Measurements from ENCODE around the gene TTI1.
"Not testable (repeated sequence)": the region's sequence is repeated elsewhere in the genome, so short reads cannot be mapped to it uniquely, and the experiment has no call there.

The TTI1 gene

DNA sequence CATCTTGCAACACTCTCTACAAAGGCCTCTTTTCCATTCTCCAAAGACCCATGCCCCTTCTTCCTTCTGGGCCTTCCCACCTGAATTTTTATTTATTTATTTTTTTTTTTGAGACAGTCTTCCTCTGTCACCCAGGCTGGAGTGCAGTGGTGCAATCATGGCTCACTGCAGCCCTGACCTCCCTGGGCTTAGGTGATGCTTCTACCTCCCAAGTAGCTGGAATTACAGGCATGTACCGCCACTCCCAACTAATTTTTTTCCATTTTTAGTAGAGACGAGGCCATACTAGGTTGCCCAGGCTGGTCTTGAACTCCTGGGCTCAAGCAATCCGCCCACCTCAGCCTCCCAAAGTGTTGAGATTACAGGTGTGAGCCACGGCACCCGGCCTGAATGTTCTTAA is 23.8 kb downstream of the TTI1 start:
- not testable (repeated sequence) for DNase-seq (ENCODE audit: low read depth)

DNA sequence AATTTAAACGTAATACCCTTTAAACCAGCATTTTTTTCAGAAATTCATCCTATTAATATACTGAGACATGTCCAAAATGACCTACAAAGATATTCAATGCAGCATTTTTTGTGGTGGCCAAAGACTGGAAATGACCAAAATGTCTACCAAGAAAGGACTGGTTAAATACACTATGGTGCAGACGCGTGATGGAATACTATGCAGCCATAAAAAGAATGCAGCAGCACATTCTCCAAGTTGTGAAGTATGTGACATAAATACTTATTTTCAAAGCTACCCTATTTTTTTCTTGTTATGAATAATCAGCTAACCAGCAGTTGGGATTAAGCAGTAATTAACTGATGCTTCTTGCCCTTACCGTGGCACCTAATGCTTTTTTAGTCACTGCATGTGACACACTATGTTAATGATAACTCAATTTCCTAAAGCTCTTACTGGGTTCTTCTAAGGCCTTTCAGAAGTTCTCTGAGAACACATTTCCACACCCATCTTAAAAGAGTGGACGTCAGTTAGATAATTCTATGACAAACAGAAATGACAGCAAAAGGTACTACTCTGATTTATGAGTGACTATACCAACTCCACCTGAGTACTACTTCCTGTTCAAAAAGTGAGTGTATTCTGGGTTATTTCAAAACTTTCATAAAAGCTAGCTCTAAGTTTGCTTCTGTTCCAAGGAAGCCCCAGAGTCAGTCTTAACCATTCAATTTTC is 24.9 kb downstream of the TTI1 start:
- no peak for DNase-seq (ENCODE audit: low read depth)

DNA sequence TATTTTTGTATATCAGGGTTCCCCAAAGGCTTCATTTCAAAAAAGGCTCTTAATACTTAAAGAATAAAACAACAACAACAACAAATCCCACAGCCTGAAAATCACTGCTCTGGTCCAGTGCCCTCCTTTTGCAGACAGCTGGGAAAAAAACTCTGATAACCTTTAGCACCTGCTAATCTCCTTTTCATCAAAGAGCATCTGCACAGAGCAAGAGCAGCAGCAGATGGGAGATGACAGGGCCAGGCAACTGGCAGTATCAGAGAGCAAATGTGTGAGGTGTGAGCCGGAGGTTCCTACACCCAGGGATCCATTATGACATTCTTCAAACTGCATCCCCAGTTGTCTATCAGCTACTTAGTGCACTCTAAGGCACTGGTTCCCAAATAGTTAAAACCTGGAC is 25.7 kb downstream of the TTI1 start:
- no peak for DNase-seq (ENCODE audit: low read depth)

DNA sequence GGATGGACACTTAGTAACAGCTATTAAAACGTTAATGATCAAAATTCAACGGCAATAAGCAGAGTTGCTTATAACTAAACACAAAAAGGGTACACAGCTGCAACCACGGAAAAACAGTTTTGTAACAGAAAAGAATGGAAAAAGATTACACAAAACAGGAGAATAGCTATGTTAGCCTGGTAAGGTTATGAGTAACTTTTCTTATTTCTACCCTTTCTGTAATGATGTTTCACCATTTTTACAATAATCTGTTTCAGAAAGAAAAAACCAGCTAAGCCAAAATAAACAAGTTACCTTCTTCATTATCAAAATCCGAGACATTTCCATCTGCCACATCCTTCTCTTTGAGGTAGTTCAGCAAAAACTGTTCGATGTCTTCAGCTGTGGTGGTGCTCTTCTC is 27.4 kb downstream of the TTI1 start:
- DNase-seq (ENCODE audit: low read depth): no peak

DNA sequence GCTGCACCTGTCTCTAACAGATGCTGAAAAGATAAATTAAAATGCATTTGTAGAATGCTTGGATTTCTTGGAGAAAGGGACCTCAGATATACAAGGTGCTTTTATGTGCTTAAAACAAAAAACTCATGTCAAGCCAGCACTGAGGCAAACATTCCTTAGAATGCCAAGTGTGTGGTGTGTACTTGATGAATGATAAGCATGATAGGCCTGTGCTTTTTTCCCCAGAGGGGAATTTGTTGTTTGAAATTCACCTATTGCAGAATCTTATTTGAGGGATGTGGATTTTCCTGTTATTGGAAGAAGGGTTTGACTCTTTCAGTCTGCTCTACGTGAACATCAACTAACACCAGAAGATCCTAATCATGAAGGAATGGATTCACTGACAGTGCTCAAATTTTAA is 28.8 kb downstream of the TTI1 start:
- DNase-seq (ENCODE audit: low read depth): no peak

DNA sequence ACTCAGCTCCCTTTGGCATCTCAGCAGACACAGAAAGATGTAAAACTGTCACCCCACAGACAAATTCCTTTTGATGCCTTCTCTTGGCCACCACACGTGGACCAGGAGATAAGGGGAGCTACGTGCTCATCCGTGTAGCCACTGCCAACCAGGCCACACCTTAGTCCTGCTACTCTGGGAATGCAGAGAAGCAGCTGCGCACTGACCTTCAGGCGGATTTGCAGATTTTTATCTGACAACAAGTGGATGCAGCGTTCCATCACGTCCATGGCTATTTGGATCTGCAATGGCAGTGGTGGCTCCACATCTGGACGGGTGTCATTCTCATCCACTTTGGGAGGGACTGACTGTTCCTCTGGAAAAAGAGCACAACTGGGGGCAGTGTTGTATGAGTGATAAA is 30.8 kb downstream of the TTI1 start:
- no peak for DNase-seq (ENCODE audit: low read depth)

DNA sequence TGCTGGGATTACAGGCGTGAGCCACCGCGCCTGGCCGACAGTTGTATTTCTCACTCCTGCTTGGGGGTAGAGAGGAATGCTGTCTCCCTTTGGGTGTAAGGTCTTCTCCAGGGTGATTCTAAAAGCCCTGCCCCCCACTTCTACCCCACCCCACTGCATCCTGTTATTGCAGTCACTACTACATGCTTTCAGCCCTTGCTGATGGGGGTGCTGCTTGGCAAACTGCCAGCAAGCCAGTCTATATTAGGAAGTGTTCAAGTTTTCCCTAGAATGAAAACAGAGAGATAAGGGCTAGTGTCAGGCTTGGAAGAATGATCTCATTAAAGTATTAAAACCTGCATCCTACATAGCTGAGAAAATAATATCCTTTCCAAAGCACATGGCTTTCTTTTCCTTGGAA is 31.3 kb downstream of the TTI1 start:
- DNase-seq (ENCODE audit: low read depth): no peak

DNA sequence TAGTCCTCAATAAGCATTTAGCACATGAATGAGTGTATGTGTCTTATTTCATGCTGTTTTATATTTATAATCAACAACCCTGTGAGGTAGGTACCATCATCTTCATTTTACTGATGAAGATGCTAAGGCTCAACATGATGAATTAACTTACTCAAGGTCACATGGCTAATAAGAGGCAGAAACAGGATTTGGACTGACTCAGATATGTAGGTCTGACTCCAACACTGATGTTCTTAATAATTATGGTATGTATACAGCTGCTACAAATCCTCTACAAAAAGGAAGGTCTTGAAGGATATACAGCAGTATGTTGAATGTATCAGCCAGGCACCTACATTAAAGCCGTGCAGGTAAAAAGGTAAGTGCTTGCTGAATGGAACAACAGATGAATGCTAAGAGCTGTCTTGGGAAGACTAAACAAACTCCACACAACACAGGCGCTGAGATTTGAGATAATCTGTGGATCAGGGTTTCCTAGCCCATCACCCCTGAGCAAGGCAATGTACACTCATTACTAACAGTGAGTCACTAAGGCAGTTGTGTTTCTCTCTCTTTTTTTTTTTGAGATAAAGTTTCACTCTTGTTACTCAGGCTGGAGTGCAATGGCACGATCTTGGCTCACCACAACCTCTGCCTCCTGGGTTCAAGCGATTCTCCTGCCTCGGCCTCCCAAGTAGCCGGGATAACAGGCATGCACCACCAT is 31.9 kb downstream of the TTI1 start:
- DNase-seq (ENCODE audit: low read depth): no peak

DNA sequence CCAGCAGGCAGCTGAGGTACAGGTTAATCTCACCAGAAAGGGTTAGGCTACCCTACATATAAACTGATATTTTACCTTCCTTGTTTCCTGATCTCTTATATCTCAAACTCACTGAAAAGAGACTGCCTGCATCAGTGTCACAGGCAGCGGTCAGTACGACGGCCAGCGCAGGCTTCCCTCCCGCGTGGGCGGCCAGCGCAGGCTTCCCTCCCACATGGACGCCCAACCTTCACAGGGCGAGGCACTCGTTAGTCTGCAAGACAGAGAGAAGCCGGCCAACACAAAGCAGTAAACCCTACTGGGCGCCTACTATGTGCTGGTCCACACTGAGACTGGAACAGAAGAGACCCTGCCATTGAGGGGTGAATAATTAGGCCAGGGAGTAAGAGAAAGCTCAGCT is 33.0 kb downstream of the TTI1 start:
- no peak for DNase-seq (ENCODE audit: low read depth)

GRCh38 chr20:37999526-38000263 is 33.6 kb downstream of the TTI1 start:
- no peak for DNase-seq (ENCODE audit: low read depth)

DNA sequence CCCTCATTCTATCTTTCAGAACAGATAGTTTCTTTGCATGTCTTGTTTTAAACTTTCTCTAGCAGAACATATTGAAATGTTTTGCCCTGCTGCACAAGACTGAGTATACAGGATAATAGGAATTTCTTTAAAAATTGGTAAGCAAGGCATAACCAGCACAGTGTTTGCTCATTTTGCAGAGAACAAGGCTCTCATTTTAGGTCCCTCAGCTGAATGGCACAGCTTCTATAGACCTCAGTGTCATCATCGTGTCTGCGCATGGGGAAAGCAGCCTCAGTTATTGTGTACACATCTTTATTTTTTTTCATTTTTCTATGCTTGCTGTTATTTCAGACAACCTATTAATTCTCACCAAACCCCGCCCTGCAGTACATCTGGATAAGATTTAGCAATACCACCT is 35.7 kb downstream of the TTI1 start:
- DNase-seq (ENCODE audit: low read depth): no peak

DNA sequence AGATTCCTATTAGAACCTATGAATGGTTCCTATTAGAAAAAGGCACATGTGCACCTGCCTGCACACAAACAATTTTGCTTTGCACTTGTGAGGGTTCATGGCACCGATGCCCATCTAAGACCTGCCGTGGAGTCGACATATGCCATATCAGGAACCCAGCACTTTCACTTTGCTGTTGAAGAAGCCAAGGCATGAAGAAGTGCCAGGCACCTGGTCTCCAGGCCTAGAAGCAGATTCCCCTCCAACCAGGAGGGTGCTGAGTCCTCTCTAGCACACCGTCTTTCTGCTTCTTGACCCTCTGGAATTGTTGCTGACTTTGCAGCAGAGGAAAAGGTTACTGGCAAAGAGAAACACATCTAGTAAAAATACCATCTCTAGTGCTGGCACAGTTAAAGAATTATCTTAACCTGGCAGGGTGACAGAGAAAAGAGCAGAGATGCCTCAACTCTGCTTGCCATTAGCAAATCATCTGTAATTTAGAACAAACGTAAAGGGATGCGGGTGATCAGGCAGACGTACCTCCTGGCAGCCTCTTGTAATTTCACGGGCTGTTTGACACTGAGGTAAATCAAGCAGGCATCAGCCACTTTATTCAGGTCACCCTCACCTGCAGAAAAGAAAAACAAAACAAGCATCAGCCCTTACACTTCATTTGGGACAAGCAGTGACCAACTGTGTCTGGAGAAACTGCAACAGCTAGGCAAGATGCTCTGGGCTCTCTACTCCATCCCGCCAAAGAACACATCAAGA is 37.2 kb downstream of the TTI1 start:
- DNase-seq (ENCODE audit: low read depth): no peak

DNA sequence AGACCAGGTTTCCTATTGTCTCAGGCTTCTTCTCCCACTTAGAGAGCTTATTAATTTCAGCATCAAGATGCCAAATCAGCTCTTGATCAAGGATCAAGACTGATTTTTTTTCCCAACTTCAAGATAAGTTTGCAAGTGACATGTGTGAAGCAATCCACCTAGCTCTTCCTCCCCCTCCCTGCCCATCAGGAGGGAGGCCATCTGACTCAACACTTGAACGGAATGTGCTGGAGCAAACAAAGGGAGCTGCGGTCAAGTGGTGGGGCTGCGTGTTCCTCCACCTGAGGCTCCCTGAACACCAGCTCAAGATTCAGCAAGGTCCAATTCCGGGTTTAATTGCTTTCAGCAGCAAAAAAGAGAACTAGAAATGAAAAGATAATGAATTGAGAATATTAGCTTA is 38.7 kb downstream of the TTI1 start:
- no peak for DNase-seq (ENCODE audit: low read depth)

DNA sequence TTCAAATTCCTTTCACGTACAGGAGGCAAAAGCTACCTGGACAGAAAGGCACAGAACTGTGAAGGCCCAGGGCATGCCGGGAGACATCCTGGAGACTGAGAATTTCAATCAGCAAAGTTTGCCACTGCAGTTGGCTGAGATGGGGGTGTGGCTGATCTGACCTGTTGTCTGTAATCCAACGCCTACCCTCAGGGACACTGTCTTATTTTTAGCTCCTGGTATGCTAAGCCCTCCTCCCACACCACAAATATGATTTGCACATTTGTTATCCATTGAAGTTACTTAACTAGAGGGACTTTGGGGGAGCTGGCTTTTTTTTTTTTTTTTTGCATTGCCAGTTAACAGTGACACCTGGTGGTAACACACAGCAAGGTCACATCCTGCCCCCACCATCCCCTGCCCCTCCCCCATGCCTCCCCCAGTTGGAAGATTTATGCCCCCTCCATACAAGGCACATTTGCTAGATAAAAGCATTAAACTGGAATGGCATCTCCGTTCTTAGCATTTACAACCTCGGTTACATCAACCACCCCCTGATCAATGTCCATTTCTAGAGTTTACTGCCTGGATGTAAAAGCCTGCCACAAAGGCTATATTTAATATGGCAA is 40.4 kb downstream of the TTI1 start:
- DNase-seq (ENCODE audit: low read depth): no peak

DNA sequence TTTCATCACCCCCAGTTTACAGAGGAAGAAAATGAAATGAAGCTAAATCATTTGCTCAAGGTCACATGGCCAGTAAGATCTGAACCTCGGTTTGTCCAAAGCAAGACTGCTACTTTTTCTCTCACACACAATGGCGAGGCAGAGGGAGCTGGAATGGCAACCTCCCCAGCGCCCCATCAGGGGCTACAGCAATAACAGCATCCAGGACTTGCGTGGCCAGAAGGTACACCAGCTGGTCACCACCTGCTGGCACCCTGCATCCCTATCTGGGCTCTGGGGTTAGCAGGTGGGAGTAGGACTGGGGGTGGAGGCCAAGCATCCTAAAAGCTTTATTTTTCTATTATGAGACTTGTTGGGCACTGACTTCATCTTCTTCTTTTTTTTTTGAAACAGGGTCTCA is 41.3 kb downstream of the TTI1 start:
- no peak for DNase-seq (ENCODE audit: low read depth)

- no peak for DNase-seq (ENCODE audit: low read depth)
Measured at GRCh38 chr20:37991157-37991866, 41.9 kb downstream of the TTI1 start.

DNA sequence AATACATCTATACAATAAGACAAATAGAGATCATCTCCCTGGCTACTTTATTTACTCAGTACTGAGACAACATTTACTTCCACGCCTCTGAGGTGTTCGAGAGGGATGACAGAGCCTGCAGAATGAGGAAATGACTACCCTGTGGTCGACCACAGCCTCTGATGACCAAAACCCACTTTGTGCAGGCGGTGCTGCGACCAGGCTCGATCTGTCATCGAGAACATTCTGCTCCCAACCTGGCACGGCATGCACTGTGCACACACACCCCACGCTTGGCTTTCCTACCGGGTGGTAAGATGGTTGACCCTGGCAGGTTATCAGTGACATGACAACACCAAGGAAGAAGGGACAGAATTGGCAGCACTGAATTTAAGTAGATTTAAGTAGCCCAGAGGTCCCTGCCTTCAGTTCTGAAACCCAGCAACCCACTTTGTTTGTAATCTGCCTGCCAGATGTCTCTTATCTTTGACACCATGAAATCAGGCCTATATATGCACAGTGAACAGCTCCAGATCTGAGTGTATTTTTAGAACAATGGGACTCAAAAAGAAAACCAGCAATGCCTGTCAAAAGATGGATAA is 42.6 kb downstream of the TTI1 start:
- DNase-seq (ENCODE audit: low read depth): peak; percentile 37

DNA sequence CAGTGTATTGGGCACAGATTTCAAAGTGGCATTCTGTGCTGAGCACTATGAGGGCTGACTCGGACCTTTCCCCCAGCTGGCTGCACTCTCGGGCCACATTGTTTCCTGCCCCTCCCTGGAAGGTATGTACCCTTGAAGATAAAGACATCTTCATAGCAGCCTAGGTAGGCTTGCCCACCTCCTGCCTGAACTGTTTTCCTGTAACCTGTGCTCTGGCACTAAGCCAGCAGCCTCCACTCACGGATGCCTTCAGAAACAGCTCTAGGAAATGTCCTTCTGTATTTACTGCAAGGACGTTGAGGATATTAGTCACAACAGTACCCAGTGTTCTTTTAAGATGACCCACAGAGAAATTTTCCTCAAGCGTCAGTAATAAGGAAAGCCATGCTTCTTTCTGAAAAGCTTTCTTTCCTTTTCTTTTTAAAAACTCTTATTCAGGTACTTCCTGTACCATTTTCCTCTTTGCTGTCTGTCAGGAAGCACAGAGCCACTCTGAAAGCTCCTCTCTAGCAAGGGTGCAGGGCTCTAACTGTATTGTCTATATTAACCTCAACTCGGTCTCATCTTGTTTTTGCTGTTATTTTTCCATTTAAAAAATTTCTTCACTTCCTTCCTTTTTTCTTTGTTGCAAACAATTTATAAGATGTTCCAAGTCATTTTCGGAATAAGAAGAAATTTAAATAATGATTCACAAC is 43.5 kb downstream of the TTI1 start:
- DNase-seq (ENCODE audit: low read depth): no peak

GRCh38 chr20:37988306-37988954 is 44.8 kb downstream of the TTI1 start:
- DNase-seq (ENCODE audit: low read depth): no peak

Data from stimulated activated CD8-positive, alpha-beta memory T cell treated with anti-CD3 and anti-CD28 coated beads, Interleukin-12 subunit alpha, Interleukin-12 subunit beta, amount 100 ng/mL, for 1 hour (primary cell).